Measurements from ENCODE around the gene GDF7. TPM values are rescaled to one million over a fixed set of nuclear protein-coding genes. Genes with fewer than 3 reads are reported as not detected.

GDF7 gene
- total RNA-seq, 2 donors from 2014 or later = 0.16 to 0.72 TPM

DNA sequence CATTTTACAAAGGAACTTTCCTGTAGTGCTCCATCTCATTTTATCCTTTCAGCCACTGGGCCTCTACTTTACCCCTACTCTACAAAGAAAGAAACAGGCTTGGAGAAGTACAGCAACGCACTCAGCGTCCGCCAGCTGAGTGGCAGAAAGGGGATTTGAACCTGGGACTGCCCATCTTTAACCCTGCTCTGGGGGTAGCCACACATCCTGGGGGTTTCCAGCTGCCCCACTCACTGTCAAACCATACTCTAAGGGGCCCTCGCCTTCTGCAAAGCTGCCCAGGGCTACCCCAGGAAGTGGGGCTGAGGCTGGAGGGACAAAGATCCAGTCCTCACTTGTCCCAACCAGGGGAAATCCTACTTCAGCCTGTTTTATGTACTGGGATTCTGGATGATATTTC lies 33.9 kb upstream of the GDF7 start:
- no peak overlapping the region for H3K27ac Mint-ChIP-seq
- no peaks in the 10 kb centered on the region for H3K27me3 Mint-ChIP-seq
- H3K4me1 Mint-ChIP-seq = peaks cover 10% of the 10 kb centered on the region
- DNase-seq (no peak), ATAC-seq (no peak)
- no peaks in the 10 kb centered on the region for H3K9me3 ChIP-seq (ENCODE audit: control insufficient read depth, low read length, poor library complexity, severe bottlenecking)
- H3K4me3 Mint-ChIP-seq = no peak overlapping the region
- peaks cover 4% of the 10 kb centered on the region for H3K36me3 Mint-ChIP-seq (ENCODE audit: low read depth)

DNA sequence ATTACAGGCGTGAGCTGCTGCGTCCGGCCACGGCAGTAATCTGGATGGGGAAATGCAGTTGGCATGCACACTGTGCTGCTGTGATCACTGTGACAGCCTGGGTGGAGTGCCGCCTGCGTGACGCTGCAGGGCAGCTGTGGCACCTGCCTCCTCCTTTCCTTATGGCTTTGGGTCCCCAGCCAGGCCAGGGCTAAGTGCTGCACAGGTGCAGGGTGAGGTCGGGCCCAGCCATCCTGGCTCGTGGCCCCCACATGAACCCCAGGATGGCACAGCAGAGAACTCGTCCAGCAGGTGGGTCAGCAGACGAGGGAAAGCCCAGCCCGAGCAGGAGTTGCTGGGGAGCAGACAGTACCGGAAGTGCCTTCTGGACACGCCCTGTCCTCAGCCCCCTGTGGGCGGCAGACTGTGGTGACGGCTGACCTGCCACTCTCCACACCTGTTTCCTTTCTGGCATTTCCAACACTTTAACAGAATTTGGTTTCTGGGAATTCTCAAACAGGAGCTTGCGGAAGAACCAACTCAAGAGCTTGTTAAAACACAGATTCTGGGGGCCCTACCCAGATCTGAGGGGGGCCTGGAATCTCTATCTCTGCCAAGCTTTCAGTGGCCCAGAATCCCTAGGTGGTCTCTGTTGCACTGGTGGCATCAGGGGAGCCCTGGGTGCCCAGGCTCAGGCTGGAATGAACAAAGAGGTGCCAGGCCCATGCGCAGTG lies 33.0 kb upstream of the GDF7 start:
- Mint-ChIP-seq H3K27me3 (no peaks in the 10 kb centered on the region), H3K36me3 (ENCODE audit: low read depth) (peaks cover under 1% of the 10 kb centered on the region), H3K4me3 (no peak overlapping the region), H3K4me1 (peaks cover 9% of the 10 kb centered on the region), H3K27ac (no peak overlapping the region)
- DNase-seq (no peak), ATAC-seq (no peak)
- no peaks in the 10 kb centered on the region for H3K9me3 ChIP-seq (ENCODE audit: control insufficient read depth, low read length, poor library complexity, severe bottlenecking)

DNA sequence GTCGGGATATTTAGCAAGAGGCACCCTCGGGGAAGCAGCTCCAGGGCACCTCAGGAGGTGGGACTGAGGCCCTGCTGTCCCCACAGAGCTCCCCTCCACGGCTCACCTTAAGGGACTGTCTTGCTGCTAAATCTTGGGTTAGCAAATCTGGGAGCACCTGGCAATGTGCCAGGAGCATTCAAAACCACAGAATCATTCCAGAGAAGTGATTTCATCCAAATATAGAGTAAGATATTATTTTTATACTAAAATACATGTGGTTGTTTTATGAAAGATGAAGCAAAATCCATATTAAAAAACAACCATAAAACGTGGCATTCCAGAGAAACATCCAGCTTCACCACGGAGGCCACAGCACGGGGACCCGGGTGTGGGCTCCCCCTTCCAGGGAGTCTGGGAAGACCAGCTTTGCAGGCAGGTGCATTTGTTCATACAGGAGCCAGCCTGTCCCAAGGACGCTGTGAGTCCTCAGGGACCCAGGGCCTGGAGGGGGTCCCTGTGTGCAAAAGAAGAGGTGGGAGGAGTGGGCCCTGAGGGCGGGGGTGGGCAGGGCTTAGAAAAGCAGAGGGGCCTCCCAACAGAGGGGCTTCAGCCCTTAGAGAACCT lies 32.3 kb upstream of the GDF7 start:
- no peaks in the 10 kb centered on the region for H3K9me3 ChIP-seq (ENCODE audit: control insufficient read depth, low read length, poor library complexity, severe bottlenecking)
- ATAC-seq (no peak), DNase-seq (no peak)
- Mint-ChIP-seq H3K27ac (no peak overlapping the region), H3K27me3 (no peaks in the 10 kb centered on the region), H3K36me3 (ENCODE audit: low read depth) (peaks cover 5% of the 10 kb centered on the region), H3K4me3 (no peak overlapping the region), H3K4me1 (peaks cover 9% of the 10 kb centered on the region)

DNA sequence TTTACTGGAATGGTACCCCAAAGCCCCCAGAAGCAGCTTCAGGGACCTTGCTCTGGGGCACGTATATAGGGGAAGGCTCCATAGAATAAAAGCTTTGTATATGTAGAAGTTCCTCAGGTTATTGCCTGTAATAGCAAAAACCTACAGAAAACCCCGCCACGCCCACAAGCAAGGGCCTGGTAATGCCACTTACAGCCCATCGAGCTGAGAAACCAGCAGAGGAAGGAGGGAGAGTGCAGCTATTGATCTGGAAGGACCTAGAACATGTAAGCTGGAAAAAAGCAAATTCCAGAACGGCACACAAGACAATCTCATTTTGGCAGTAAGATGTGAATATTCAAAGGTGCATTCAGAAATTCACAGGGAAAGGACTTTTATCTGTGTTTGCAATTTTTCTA lies 31.8 kb upstream of the GDF7 start:
- H3K9me3 ChIP-seq (ENCODE audit: control insufficient read depth, low read length, poor library complexity, severe bottlenecking) = no peaks in the 10 kb centered on the region
- H3K4me3 Mint-ChIP-seq = no peak overlapping the region
- peak overlapping the region; percentile 47 for H3K27ac Mint-ChIP-seq
- ATAC-seq (no peak), DNase-seq (no peak)
- peaks cover 9% of the 10 kb centered on the region for H3K4me1 Mint-ChIP-seq
- no peaks in the 10 kb centered on the region for H3K27me3 Mint-ChIP-seq
- peaks cover 5% of the 10 kb centered on the region for H3K36me3 Mint-ChIP-seq (ENCODE audit: low read depth)

DNA sequence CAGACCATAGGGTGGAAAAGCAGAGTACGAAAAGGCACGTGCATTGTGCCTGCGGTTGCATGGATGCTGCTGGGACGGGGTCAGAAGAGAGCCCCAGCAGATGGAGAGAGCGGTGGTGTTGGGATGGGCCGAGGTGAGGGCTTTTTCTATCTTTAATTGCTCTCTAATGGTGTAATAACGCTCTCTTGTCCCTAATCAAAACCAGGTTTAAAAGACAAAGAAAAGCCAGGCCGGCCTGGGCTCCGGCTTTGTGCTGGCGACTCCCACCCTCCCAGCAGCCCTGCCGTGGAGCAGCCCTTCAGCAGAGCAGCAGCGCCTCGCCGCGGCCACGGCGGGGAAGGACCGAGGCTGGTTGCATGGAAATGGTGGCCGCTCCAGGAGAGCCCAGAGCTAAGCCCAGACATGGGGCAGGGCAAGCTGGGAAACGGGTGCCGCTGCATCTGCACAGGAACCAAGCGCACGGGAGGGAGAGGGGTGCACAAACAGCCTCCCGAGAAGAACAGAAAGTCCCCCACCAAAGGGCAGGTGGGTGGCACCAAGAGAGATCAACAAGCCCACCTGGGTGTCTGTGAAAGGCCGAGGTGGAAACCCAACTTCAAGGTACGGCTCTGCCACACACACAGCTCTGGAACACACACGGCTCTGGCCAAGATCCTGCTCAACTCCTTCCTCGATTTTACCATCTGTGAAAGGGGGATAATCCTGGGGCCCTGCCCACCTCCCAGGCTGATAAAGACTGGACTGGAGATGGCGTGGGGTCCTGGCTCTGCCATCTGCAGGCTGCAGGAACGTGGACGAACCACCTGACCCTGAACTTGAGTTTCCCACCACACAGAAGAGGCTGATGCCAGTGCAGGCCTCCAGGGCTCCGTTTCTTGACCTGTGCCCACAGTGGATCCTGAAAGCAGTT lies 31.0 kb upstream of the GDF7 start:
- H3K27me3 Mint-ChIP-seq = no peaks in the 10 kb centered on the region
- peaks cover 5% of the 10 kb centered on the region for H3K36me3 Mint-ChIP-seq (ENCODE audit: low read depth)
- peak overlapping the region; percentile 47 for H3K27ac Mint-ChIP-seq
- H3K4me1 Mint-ChIP-seq = peaks cover 9% of the 10 kb centered on the region
- DNase-seq (peak in 1 of 3 donors; percentile 21), ATAC-seq (peak; percentile 72)
- H3K9me3 ChIP-seq (ENCODE audit: control insufficient read depth, low read length, poor library complexity, severe bottlenecking) = no peaks in the 10 kb centered on the region
- H3K4me3 Mint-ChIP-seq = peak overlapping the region; percentile 36

DNA sequence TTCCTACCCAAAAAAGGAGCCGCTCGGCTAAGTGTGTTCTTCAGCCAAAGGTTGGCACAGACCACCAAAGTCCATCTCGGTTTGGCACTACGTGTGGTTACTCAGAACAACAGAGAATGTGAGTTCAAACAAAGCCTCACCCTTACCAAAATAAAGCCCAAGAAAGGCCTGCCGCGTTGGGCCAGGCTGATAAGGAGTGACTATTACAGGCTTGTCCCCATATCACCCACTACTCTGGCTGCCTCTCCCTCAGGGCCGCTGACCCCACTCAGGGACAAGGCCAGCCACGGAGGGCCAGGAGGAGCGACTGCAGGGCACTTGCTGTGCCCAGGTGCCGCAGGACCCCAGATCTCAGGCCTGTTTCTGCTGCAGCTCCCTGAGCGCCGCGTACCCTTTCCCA lies 29.8 kb upstream of the GDF7 start:
- no peak overlapping the region for H3K27ac Mint-ChIP-seq
- no peaks in the 10 kb centered on the region for H3K27me3 Mint-ChIP-seq
- H3K9me3 ChIP-seq (ENCODE audit: control insufficient read depth, low read length, poor library complexity, severe bottlenecking) = no peaks in the 10 kb centered on the region
- DNase-seq = no peak
- no peak overlapping the region for H3K4me3 Mint-ChIP-seq
- no peak for ATAC-seq
- peaks cover 9% of the 10 kb centered on the region for H3K36me3 Mint-ChIP-seq (ENCODE audit: low read depth)
- H3K4me1 Mint-ChIP-seq = peaks cover 6% of the 10 kb centered on the region

DNA sequence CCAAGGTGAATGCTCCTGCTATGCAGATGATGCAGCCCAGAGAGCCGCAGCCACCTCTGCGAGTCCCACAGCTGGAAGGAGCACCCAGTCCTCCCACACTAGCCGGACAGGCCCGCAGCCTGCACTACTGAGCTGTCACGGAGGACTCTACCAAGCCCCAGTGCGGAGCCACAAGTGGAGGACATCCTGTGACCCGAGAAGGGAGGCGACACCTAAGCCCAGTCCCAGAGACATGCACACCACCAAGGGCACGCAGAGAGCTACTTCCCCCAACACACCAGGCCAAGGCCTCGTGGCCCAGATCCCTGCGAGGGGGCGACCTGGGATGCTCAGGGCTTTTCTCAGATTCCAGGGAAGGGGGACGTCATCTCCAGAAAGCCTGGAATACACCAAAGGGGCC lies 28.9 kb upstream of the GDF7 start:
- H3K9me3 ChIP-seq (ENCODE audit: control insufficient read depth, low read length, poor library complexity, severe bottlenecking) = no peaks in the 10 kb centered on the region
- no peak for ATAC-seq
- no peak overlapping the region for H3K4me3 Mint-ChIP-seq
- H3K27me3 Mint-ChIP-seq = no peaks in the 10 kb centered on the region
- DNase-seq = no peak
- H3K27ac Mint-ChIP-seq = no peak overlapping the region
- H3K4me1 Mint-ChIP-seq = peaks cover 6% of the 10 kb centered on the region
- H3K36me3 Mint-ChIP-seq (ENCODE audit: low read depth) = peaks cover 9% of the 10 kb centered on the region

DNA sequence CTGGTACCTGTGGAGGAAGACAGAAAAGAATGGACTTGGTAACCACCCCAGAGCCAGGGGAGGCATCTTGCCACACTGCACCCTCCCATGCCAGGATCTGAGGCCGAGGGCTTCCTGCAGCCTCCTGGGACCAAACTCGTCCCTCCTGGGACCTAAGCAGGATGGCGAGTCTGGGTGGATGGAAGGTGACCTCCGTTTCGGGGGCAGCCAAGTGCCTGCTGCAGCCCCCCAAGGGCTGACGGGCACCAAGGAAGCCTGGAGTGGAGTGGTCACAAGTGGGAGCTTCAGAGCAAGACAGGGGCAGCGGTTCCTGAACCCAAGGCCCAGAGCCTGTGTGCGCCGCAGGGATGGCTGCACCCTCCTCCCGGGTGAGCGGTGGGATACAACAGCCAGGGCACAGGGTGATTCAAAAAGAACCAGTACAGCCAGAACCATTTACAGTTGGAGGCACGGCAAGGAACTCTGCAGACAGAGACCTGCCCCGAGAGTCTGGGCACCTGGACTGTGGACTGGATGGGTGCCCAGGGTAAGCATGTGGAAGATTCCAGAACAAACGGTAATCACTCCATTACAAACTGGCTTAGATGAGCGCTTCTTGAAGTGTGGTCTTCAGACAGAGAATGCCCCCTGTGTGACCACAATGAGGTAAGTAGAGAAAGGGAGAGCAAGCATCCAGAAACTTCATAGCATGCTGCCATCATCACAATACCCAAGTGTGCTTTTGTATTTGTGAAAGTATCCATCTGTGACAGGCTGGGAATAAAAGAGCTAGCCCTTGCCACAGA lies 28.1 kb upstream of the GDF7 start:
- Mint-ChIP-seq H3K36me3 (ENCODE audit: low read depth) (peaks cover 9% of the 10 kb centered on the region), H3K4me3 (no peak overlapping the region), H3K27me3 (no peaks in the 10 kb centered on the region), H3K4me1 (peaks cover 8% of the 10 kb centered on the region), H3K27ac (no peak overlapping the region)
- no peaks in the 10 kb centered on the region for H3K9me3 ChIP-seq (ENCODE audit: control insufficient read depth, low read length, poor library complexity, severe bottlenecking)
- no peak for ATAC-seq
- no peak for DNase-seq

DNA sequence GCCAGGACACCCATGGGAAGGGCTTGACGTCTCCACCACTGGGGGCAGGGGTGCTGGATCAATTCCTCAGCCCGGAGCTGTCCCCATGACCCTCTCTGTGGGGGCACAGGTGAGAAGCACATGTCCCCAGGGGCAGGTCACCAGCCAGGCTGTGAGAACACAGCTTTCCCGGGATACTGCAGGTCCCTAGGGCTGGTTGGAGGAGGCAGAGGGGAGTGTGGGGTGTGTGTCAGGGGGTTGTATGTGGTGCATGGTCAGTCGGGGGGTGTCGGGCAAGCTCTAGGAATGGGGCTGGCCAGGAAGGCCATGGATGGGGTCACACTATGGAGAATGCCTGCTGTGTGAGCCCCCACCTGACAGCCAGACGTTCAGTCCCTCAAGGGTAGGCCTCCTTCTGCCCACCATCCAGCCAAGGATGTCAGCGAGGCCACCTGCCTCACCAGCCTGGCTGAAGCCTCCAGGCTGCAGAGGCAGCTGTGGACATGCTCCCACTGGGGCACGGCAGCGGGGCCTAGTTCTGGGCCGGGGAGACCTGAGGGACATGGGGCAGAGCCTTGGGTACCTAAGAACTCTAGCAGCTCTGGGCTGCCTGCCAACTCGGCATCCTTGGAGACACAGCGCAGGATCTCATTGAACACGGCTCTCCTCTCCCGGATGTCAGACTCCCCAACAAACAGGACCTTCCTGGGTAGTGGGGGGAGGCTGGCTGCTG lies 26.4 kb upstream of the GDF7 start:
- DNase-seq (no peak), ATAC-seq (no peak)
- Mint-ChIP-seq H3K4me1 (peaks cover 10% of the 10 kb centered on the region), H3K27me3 (no peaks in the 10 kb centered on the region), H3K27ac (no peak overlapping the region), H3K36me3 (ENCODE audit: low read depth) (peaks cover 17% of the 10 kb centered on the region), H3K4me3 (no peak overlapping the region)
- H3K9me3 ChIP-seq (ENCODE audit: control insufficient read depth, low read length, poor library complexity, severe bottlenecking) = no peaks in the 10 kb centered on the region

DNA sequence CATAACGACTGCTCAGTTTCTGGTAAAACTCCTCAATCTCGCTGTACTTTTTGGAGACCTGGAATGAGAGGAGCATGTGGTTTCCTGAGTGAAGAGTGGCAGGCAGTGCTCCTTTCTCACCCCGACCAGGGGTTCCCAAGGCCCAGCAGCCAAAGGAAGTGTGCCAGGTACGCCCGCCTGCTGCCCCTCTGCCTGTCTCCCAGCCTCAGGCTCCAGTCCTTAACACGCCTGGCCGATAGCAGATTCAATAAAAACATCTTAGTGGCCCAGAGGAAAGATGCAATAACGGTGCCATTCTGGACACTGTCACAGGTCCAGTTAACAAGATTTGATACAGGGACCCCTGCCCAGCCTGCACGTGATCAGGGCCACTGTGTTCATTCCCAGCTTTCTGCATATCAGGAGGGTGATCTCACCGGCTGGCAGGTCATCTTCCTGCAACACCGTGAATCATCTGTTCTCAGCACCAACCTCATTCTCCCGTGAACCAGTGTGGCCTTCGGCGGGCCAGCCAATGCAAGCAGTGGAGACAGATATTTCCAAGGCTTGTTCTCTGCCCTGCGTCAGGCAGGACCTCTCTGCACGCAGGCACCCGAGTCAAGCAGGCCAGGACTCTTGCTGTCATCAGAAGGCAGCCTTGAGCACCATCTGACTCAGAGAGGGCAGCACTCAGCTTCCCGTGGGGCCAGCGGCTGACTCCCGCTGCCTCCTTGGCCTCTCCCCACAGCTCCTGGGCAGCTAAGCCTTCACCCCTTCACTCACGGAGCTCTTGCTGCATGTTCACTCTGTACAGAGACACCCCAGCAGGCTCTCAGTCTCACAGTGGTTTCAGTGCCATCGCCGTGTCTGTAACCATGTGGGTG lies 25.6 kb upstream of the GDF7 start:
- peaks cover 17% of the 10 kb centered on the region for H3K36me3 Mint-ChIP-seq (ENCODE audit: low read depth)
- no peak overlapping the region for H3K27ac Mint-ChIP-seq
- peaks cover 11% of the 10 kb centered on the region for H3K4me1 Mint-ChIP-seq
- no peak for ATAC-seq
- no peaks in the 10 kb centered on the region for H3K27me3 Mint-ChIP-seq
- H3K9me3 ChIP-seq (ENCODE audit: control insufficient read depth, low read length, poor library complexity, severe bottlenecking) = no peaks in the 10 kb centered on the region
- H3K4me3 Mint-ChIP-seq = no peak overlapping the region
- DNase-seq = no peak

DNA sequence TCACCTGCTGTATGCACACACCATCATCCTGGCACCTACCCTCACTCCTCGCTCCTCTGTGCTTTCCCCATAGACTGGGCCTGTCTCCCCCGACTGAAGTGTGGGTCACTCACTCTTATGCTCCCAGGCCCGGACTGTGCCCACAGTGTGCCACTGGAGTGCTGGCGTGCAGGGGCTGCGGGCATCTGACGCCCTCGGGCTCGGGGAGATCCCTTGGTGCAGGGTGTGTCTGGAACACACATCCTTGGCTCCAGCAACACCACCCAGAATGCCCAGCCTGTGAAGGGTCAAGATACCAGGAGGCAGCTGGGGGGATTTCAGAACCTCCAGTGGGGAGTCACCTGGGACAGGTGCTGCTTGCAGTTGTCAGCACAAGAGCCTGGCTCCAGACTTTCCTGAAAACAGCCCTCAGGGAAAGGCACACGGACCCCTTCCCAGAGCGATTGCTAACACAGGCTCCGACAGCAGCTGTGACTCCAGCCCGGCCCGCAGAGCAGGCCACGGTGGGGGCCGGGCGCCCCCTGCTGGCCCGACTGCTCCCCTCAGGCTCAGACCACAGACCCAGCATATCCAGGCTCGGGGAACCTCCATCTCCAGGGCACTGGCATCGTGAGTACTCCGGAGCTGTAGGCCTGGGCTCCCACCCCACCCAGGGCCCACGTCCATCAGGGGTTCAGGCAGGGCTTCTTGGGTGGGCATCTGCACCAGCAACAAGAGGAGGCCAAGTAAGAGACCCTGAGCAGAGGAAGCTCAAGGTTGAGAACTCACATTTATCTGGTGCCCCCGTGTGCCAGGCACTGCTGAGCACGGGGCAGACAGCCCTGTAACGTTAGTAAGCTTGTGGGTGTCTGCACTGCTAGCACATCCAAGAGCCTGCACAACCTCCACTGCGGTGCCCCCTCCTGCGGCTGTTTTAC lies 24.6 kb upstream of the GDF7 start:
- H3K4me3 Mint-ChIP-seq = no peak overlapping the region
- H3K27ac Mint-ChIP-seq = peak overlapping the region; percentile 34
- H3K9me3 ChIP-seq (ENCODE audit: control insufficient read depth, low read length, poor library complexity, severe bottlenecking) = no peaks in the 10 kb centered on the region
- peaks cover 13% of the 10 kb centered on the region for H3K4me1 Mint-ChIP-seq
- peak; percentile 99 for ATAC-seq
- H3K36me3 Mint-ChIP-seq (ENCODE audit: low read depth) = peaks cover 17% of the 10 kb centered on the region
- peak; percentile 57 to 73 (median 65) for DNase-seq
- H3K27me3 Mint-ChIP-seq = no peaks in the 10 kb centered on the region

Data from T-helper 17 cell (primary cell).